ENCODE measurements around the gene EVC2.

The EVC2 gene

DNA sequence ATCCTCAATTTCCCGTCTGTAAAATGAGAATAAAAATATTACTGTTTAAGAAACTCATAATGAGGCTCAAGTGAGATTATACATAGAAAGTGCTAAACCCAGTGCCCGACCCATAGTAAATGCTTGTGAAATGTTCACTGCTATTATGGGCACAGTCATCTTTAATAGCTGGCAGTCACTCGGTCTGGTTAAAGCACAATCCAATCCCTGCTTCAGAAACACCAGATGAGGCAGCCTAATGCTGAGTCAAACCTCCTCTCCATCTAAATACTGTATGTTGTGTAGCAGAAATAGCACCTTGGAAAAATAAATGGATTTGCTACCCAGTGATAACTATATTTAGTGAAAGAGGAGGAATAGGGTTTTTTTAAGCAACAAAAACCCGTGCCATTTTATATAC lies 14.5 kb downstream of the EVC2 start:
- Mint-ChIP-seq H3K4me1 (no peaks in the 10 kb centered on the region), H3K27ac (no peak overlapping the region), H3K4me3 (no peak overlapping the region), H3K9me3 (no peaks in the 10 kb centered on the region), H3K36me3 (no peaks in the 10 kb centered on the region), H3K27me3 (no peaks in the 10 kb centered on the region)
- DNase-seq (ENCODE audit: low spot score in 2 of 2): no peak
- no peak for ATAC-seq (ENCODE audit: low read depth)

DNA sequence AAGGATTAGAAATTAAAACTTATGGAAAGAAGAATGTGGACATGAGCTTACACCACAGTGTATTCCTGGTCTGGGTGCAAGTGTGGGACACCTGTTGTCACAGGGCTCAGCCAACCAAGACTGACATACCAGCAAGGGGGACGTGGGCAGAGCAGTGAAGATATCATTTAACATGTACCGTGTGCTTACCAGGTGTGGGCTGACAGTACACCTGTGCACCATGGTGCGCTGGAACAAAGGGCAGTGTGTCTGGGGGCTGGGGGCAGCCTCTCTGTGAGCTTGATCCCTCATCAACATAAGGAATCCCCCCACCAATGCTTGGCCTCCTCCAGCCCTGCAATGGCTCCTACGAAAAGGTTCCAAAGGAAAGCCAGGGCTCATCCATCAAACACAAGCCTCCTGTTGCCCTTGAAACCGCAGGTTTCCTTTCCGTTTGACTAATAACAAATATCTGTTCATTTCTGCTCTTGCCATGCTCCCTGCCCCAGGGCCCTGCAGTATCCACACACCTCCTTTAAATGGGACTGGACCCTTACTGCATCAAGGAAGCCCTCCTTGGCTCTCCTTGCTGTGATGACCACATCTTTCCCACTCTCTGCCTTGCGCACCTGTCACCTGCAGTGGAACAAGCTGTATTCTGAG lies 16.7 kb downstream of the EVC2 start:
- ATAC-seq (ENCODE audit: low read depth): no peak
- no peak for DNase-seq (ENCODE audit: low spot score in 2 of 2)
- Mint-ChIP-seq H3K4me3 (no peak overlapping the region), H3K27ac (no peak overlapping the region), H3K4me1 (no peaks in the 10 kb centered on the region), H3K27me3 (no peaks in the 10 kb centered on the region), H3K36me3 (no peaks in the 10 kb centered on the region), H3K9me3 (no peaks in the 10 kb centered on the region)

DNA sequence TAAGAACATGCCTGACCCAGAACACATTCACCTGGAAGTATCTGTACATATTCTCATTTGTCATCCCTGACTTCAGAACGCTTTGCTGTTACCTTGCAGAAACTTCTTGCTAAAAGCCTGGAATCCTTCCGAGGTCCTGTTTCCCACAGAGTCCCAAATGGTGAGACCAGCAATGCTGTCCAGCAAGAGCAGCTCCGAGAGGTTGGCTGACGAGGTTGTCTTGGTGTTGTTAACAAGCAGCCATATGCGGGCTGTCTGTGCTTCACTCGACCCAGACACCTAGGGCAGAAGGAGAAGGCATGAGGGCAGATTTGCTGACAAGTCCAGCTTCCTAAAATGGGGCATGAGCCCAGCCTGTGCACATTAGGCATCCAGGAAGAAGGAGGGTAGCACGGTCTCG lies 19.3 kb downstream of the EVC2 start:
- ATAC-seq (ENCODE audit: low read depth): no peak
- Mint-ChIP-seq H3K4me3 (no peak overlapping the region), H3K4me1 (no peaks in the 10 kb centered on the region), H3K9me3 (no peaks in the 10 kb centered on the region), H3K36me3 (no peaks in the 10 kb centered on the region), H3K27me3 (no peaks in the 10 kb centered on the region), H3K27ac (no peak overlapping the region)
- DNase-seq (ENCODE audit: low spot score in 2 of 2): no peak

DNA sequence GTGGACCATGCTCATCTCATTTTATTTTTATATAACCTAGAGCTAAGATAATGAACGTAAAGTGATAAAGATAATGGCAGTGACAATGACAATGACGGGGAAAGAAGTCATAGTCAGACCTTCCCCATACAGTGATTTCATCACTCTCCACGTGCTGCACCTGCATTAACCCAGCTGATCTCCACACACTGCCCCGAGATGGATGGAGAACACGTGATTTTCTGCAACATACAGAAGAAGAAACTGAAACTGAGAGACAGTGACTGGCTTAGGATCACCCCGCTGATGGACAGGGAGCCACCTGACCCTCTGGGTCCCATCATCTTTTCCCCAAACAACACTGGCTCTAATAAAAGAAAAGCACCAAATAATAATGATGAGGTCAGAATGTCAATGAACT lies 22.0 kb downstream of the EVC2 start:
- DNase-seq (ENCODE audit: low spot score in 2 of 2) (no peak), ATAC-seq (ENCODE audit: low read depth) (no peak)
- Mint-ChIP-seq H3K27ac (no peak overlapping the region), H3K36me3 (no peaks in the 10 kb centered on the region), H3K9me3 (no peaks in the 10 kb centered on the region), H3K27me3 (no peaks in the 10 kb centered on the region), H3K4me3 (no peak overlapping the region), H3K4me1 (no peaks in the 10 kb centered on the region)

DNA sequence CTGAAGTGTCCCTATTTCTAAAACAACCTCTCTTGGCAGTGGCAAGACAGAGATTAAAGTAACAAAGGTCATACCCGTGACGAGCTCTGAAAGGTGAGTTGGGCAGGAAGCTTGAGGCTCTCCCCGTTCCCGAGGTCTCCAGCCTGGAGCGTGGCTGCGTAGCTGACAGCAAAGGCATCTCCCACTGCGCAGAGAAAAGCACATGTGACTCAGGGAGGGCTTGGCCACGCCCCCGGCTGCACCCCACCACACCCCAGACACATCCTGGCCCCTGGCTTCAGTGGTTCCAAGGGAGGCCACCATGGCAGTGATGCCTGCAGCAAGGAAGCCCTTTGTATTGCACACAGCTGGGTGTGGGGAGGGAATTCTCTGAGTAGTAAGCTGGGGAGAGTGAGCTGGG lies 23.1 kb downstream of the EVC2 start:
- ATAC-seq (ENCODE audit: low read depth) (no peak), DNase-seq (ENCODE audit: low spot score in 2 of 2) (no peak)
- no peaks in the 10 kb centered on the region for H3K4me1 Mint-ChIP-seq
- H3K9me3 Mint-ChIP-seq: no peaks in the 10 kb centered on the region
- peaks cover 1% of the 10 kb centered on the region for H3K27me3 Mint-ChIP-seq
- H3K36me3 Mint-ChIP-seq: peaks cover 2% of the 10 kb centered on the region
- H3K4me3 Mint-ChIP-seq: no peak overlapping the region
- no peak overlapping the region for H3K27ac Mint-ChIP-seq

DNA sequence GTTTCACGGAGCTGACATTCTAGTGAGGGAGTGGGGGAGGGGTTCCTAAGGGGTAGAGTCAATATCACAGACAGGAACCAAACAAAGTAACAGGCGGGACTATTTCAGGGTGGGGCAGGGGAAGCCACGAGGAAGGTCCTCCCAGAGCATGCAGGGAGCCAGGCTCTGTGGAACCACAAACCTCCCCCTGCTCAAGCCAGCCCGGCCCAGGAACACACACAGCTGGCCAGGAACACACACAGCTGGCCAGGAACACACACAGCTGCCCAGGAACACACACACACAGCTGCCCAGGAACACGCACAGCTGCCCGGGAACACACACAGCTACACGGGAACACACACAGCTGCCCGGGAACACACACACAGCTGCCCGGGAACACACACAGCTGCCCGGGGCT lies 24.8 kb downstream of the EVC2 start:
- H3K4me3 Mint-ChIP-seq: no peak overlapping the region
- no peaks in the 10 kb centered on the region for H3K4me1 Mint-ChIP-seq
- no peak overlapping the region for H3K27ac Mint-ChIP-seq
- no peak for ATAC-seq (ENCODE audit: low read depth)
- peaks cover 2% of the 10 kb centered on the region for H3K36me3 Mint-ChIP-seq
- peaks cover 1% of the 10 kb centered on the region for H3K27me3 Mint-ChIP-seq
- no peak for DNase-seq (ENCODE audit: low spot score in 2 of 2)
- H3K9me3 Mint-ChIP-seq: no peaks in the 10 kb centered on the region

DNA sequence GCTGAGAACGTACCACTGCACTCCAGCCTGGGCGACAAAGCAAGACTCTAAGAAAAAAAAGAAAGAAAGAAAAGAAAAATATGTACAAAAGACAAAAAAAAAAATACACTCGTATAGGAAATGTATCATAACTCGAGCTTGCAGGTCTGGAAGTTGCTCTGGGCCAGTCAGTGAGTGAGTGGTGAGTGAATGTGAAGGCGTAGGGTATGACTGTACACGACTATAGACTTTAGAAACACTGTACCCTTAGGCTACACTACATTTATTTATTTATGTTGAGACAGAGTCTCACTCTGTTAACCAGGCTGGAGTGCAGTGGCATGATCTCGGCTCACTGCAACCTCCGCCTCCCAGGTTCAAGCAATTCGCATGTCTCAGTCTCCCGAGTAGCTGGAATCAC lies 29.4 kb downstream of the EVC2 start:
- DNase-seq (ENCODE audit: low spot score in 2 of 2): no peak
- ATAC-seq (ENCODE audit: low read depth): no peak
- H3K9me3 Mint-ChIP-seq: no peaks in the 10 kb centered on the region
- no peak overlapping the region for H3K27ac Mint-ChIP-seq
- H3K27me3 Mint-ChIP-seq: peaks cover 3% of the 10 kb centered on the region
- H3K4me1 Mint-ChIP-seq: no peaks in the 10 kb centered on the region
- no peak overlapping the region for H3K4me3 Mint-ChIP-seq
- H3K36me3 Mint-ChIP-seq: peaks cover 2% of the 10 kb centered on the region

DNA sequence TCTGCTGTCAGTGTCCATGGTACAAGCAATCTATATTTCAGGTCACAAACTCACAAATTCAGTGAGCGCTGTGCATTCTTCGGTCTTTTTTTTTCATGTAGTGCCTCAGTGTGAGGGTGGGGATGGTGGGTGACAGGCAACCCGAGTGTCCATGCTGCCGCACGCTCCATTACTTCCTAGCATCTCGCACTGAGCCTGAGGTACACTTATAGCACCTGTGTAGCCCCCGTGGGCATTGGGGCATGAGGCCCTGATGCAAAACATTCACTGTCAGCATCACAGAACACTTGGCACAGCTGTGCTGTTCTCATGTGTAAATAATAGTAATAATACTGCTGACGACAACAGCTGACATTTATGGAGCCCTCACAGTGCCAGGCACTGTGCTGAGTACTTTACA lies 31.6 kb downstream of the EVC2 start:
- H3K27me3 Mint-ChIP-seq: peaks cover 3% of the 10 kb centered on the region
- peaks cover 2% of the 10 kb centered on the region for H3K36me3 Mint-ChIP-seq
- no peaks in the 10 kb centered on the region for H3K4me1 Mint-ChIP-seq
- no peaks in the 10 kb centered on the region for H3K9me3 Mint-ChIP-seq
- no peak overlapping the region for H3K4me3 Mint-ChIP-seq
- DNase-seq (ENCODE audit: low spot score in 2 of 2) (no peak), ATAC-seq (ENCODE audit: low read depth) (no peak)
- H3K27ac Mint-ChIP-seq: no peak overlapping the region

DNA sequence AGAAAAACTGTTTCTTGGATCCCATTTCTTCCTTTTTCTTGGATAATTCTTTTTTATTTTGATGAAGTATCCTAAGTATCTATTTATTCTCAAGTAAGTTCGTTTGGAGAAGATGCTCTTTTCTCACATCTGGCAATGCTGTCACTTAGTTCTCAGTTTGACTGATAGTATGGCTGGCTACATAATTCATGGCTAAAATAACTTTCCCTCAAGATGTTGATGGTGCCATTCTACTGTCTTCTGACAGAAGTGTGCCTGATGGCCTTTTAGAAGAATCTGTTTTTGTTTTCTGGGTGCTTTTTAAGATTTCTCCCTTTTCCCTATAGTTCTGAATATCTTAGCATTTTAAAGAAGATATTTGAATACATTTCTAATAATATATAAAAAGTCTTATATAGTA lies 41.6 kb downstream of the EVC2 start:
- Mint-ChIP-seq H3K4me3 (no peak overlapping the region), H3K27me3 (no peaks in the 10 kb centered on the region), H3K36me3 (no peaks in the 10 kb centered on the region), H3K27ac (no peak overlapping the region), H3K9me3 (peaks cover 10% of the 10 kb centered on the region), H3K4me1 (no peaks in the 10 kb centered on the region)
- ATAC-seq (ENCODE audit: low read depth) (no peak), DNase-seq (ENCODE audit: low spot score in 2 of 2) (no peak)

DNA sequence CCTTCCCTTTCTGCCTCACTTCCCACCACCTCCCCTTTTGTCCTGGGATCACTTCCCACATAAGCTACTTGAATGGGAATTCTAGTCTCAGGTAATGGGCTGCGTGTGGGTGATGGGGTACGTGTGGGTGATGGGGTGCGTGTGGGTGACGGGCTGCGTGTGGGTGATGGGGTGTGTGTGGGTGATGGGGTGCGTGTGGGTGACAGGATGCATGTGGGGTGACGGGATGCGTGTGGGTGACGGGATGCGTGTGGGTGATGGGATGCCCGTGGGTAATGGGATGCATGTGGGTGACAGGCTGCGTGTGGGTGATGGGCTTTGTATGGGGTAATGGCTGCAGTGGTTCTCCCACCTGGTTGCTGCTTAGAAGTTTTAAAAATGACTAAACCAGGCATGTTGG lies 43.6 kb downstream of the EVC2 start:
- peaks cover 12% of the 10 kb centered on the region for H3K9me3 Mint-ChIP-seq
- DNase-seq (ENCODE audit: low spot score in 2 of 2) (no peak), ATAC-seq (ENCODE audit: low read depth) (no peak)
- H3K4me1 Mint-ChIP-seq: no peaks in the 10 kb centered on the region
- H3K4me3 Mint-ChIP-seq: no peak overlapping the region
- H3K27me3 Mint-ChIP-seq: no peaks in the 10 kb centered on the region
- H3K27ac Mint-ChIP-seq: no peak overlapping the region
- no peaks in the 10 kb centered on the region for H3K36me3 Mint-ChIP-seq

DNA sequence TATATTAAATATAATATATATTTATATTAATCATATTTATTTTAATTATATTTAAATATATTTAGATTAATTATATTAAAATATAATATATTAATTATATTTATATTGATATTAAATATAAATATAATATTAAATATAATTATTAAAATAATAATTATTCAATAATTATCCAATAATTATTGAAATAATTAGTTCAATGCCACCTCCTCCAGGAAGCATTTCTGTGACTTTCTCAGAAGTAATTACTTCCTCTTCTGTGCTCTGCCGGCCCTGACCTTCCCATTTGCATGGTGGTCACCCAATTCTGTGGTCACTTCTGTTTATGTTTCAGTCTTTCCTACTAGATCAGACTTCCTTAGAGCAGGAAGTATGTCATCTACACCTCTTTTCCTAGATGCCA lies 45.8 kb downstream of the EVC2 start:
- no peak overlapping the region for H3K4me3 Mint-ChIP-seq
- ATAC-seq (ENCODE audit: low read depth) (no peak), DNase-seq (ENCODE audit: low spot score in 2 of 2) (no peak)
- H3K27ac Mint-ChIP-seq: no peak overlapping the region
- no peaks in the 10 kb centered on the region for H3K4me1 Mint-ChIP-seq
- no peaks in the 10 kb centered on the region for H3K27me3 Mint-ChIP-seq
- H3K9me3 Mint-ChIP-seq: peaks cover 12% of the 10 kb centered on the region
- H3K36me3 Mint-ChIP-seq: no peaks in the 10 kb centered on the region

DNA sequence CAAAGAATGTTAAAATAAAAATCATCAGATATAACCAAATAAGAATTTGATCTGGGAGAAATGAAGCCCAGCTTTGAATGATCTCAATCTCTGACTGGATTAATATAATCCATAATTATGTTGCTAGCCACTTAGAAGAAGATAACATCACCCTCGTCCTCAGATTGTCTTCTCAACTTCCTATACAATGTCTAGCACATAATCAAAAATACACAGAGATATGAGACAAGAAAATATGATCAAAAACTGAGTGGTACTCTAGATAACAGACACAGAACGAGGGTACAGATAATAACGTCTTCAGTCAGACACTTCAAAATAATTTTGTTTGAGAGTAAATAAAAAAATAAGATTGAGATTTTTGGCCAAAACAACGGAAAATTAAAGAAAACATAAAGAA lies 47.1 kb downstream of the EVC2 start:
- H3K4me1 Mint-ChIP-seq: no peaks in the 10 kb centered on the region
- ATAC-seq (ENCODE audit: low read depth) (no peak), DNase-seq (ENCODE audit: low spot score in 2 of 2) (no peak)
- no peaks in the 10 kb centered on the region for H3K36me3 Mint-ChIP-seq
- H3K9me3 Mint-ChIP-seq: peaks cover 10% of the 10 kb centered on the region
- no peak overlapping the region for H3K4me3 Mint-ChIP-seq
- H3K27me3 Mint-ChIP-seq: peaks cover 1% of the 10 kb centered on the region
- no peak overlapping the region for H3K27ac Mint-ChIP-seq

DNA sequence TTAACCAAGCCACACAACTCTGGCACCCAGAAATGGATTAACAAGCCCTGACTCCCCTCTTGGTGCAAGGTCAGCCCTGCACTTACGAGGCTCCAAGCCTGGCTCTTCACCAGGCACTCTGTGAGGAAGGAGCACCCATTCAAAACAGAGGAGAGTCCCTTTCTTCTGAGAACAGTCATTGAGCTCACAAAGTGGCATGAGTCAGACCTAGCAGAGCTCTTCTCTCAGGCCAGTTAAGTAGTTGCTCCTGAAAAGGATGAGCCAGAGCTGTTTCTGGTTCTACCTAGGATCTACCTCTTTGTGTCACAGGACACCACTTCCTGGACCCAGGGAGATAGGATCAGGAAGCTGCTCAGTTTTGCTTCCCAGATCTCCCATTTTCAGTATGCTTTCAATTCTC lies 48.2 kb downstream of the EVC2 start:
- ATAC-seq (ENCODE audit: low read depth) (no peak), DNase-seq (ENCODE audit: low spot score in 2 of 2) (no peak)
- Mint-ChIP-seq H3K27me3 (peaks cover 1% of the 10 kb centered on the region), H3K4me3 (no peak overlapping the region), H3K9me3 (peaks cover 10% of the 10 kb centered on the region), H3K4me1 (no peaks in the 10 kb centered on the region), H3K36me3 (no peaks in the 10 kb centered on the region), H3K27ac (no peak overlapping the region)

DNA sequence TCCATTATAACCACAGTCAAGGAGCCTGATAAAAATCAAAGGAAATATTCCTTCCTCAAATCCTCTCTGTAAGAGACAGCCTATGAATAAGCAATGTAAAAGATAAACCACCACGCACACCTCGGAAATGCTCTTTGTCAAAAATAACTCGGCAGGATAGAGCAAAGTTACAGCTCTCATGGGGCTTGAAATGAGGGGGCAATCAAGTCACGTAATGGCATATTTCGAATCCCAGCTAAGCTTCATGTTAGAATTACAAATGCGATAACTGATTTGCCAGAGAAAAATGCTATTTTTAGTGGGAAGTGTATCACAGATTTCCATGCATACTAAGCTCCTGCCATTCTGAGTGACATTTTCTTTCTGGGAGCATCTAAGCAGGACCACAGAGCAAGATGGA lies 49.4 kb downstream of the EVC2 start:
- Mint-ChIP-seq H3K27ac (no peak overlapping the region), H3K4me1 (no peaks in the 10 kb centered on the region), H3K36me3 (no peaks in the 10 kb centered on the region), H3K9me3 (peaks cover 7% of the 10 kb centered on the region), H3K27me3 (peaks cover 1% of the 10 kb centered on the region), H3K4me3 (no peak overlapping the region)
- DNase-seq (ENCODE audit: low spot score in 2 of 2): no peak
- no peak for ATAC-seq (ENCODE audit: low read depth)

DNA sequence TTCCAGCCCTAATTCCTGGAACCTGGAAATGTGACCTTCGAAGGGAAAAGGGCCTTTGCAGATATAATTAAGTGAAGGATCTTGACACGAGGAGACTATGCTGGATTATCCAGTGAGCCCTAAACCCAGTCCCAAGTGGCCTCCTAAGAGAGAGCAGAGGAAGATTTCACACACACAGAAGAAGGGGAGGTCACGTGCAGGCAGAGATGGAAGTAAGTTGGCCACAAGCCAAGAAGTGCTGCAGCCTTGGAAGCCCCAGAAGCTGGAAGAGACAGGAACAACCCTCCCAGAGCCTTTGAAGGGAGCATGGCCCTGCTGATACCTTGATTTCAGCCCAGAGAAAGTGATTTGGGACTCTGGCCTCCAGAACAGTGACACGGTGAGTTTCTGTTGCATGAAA lies 51.9 kb downstream of the EVC2 start:
- no peak for DNase-seq (ENCODE audit: low spot score in 2 of 2)
- Mint-ChIP-seq H3K4me1 (no peaks in the 10 kb centered on the region), H3K27me3 (peaks cover 1% of the 10 kb centered on the region), H3K9me3 (peaks cover 2% of the 10 kb centered on the region), H3K4me3 (no peak overlapping the region), H3K36me3 (no peaks in the 10 kb centered on the region), H3K27ac (no peak overlapping the region)
- ATAC-seq (ENCODE audit: low read depth): no peak

Measured in memory B cell (primary cell).